ENCODE results near the gene PTPRA.

DNA sequence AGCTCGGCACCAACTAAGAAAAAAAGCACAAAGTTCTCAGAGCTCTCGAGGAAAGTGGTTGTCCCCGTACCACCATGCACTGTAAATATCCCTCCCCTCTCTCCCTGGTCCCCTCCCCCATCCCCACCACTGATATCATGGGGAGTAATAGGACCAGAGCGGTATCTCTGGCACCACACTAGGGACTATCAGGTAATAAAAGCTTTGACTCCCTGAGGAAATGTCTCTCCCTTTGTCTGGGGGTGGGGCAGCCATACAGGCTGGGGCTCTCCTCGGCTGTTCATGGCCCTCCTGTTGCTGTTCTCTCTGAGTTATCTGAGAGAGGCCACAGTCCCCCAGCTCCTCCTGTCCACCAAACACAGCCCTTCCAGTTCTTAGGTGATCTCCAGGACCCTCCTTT lies 165.2 kb downstream of the PTPRA start:
- TF ChIP-seq DMBX1 (CRISPR knock-in tag; IDR thresholded peaks at IDR 0.05; ENCODE audit: borderline replicate concordance) = no peak
- no peak for TF ChIP-seq TCF7L2 (IDR thresholded peaks at IDR 0.05; ENCODE audit: low read depth, low read length)
- TF ChIP-seq FOXM1 (IDR thresholded peaks at IDR 0.05; ENCODE audit: low read depth) = no peak
- TF ChIP-seq FOXM1 (CRISPR knock-in tag; IDR thresholded peaks at IDR 0.05; ENCODE audit: low read depth) = no peak
- no peak for TF ChIP-seq ZNF77 (CRISPR knock-in tag; IDR thresholded peaks at IDR 0.05)
- no peak for TF ChIP-seq POLR2AphosphoS5 (IDR thresholded peaks at IDR 0.05; ENCODE audit: control insufficient read depth, insufficient read depth, low read depth, low read length)
- TF ChIP-seq ZNF24 (IDR thresholded peaks at IDR 0.05) = no peak
- TF ChIP-seq, protein P1, sequence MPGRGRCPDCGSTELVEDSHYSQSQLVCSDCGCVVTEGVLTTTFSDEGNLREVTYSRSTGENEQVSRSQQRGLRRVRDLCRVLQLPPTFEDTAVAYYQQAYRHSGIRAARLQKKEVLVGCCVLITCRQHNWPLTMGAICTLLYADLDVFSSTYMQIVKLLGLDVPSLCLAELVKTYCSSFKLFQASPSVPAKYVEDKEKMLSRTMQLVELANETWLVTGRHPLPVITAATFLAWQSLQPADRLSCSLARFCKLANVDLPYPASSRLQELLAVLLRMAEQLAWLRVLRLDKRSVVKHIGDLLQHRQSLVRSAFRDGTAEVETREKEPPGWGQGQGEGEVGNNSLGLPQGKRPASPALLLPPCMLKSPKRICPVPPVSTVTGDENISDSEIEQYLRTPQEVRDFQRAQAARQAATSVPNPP (IDR thresholded peaks at IDR 0.05; ENCODE audit: borderline replicate concordance, insufficient read depth, insufficient read length) = no peak
- TF ChIP-seq, protein P2, sequence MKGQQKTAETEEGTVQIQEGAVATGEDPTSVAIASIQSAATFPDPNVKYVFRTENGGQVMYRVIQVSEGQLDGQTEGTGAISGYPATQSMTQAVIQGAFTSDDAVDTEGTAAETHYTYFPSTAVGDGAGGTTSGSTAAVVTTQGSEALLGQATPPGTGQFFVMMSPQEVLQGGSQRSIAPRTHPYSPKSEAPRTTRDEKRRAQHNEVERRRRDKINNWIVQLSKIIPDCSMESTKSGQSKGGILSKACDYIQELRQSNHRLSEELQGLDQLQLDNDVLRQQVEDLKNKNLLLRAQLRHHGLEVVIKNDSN (CRISPR knock-in tag; IDR thresholded peaks at IDR 0.05) = no peak
- TF ChIP-seq BDP1 (IDR thresholded peaks at IDR 0.05; ENCODE audit: insufficient read depth, insufficient read length) = no peak
- TF ChIP-seq ZNF134 (CRISPR knock-in tag; conservative IDR thresholded peaks at IDR 0.05) = no peak
- TF ChIP-seq EZH2 (IDR thresholded peaks at IDR 0.05; ENCODE audit: borderline replicate concordance, low read depth, low read length) = no peak
- no peak for TF ChIP-seq MEF2A (IDR thresholded peaks at IDR 0.05; ENCODE audit: control insufficient read depth, low read depth, low read length)

Measured in K562 (cell line).